A549 treated with CpdA at 1 μM for 4 hours (cell line): ENCODE data around the gene TMSB15B. TPM values are rescaled to one million over a fixed set of nuclear protein-coding genes. Genes with fewer than 3 reads are reported as not detected.

Source experiments
- total RNA-seq: library from RNA; stranded (reverse); fragments of 200-300 nt; extraction: Qiagen RNA extraction; gene quantifications from 5 replicates; pipeline ENCODE4 v1.2.3, GENCODE V29; 2022; ENCODE audit warnings: low read depth

The TMSB15B gene
- total RNA-seq = 4.3 to 8.0 TPM (median 5.9 TPM) in 5 replicates

GRCh38 chrX:103962411-103963278 is at the start of gene TMSB15B:
TSS of gene TMSB15B (plus strand) at chrX:103962627.

GRCh38 chrX:104013606-104014005 is 51.2 kb downstream of the TMSB15B start, which contains the start of gene H2BW1:
TSS of gene H2BW1 (minus strand) at chrX:104013708. CDS start at chrX:104013576, 132 bp downstream.

Other genes with a start within 250 kb of the TMSB15B start
- not detected in 5 replicates for gene PLP1, start 185.8 kb upstream of the TMSB15B start, total RNA-seq
- gene RAB9B, start 130.4 kb upstream of the TMSB15B start, total RNA-seq = 0.05 TPM in 3 of 5 replicates, not detected in the others
- not detected in 5 replicates for gene H2BW1, start 51.1 kb downstream of the TMSB15B start, total RNA-seq
- not detected in 5 replicates for gene H2BW2, start 77.3 kb downstream of the TMSB15B start, total RNA-seq
- gene TMSB15C, start 113.6 kb downstream of the TMSB15B start, total RNA-seq = 0.13 to 0.34 TPM (median 0.26 TPM) in 5 replicates
- 0.13 to 0.31 TPM (median 0.21 TPM) in 4 of 5 replicates, not detected in the other for gene ZCCHC18, start 149.9 kb downstream of the TMSB15B start, total RNA-seq
- gene SLC25A53, start 194.4 kb downstream of the TMSB15B start, total RNA-seq = 3.7 to 5.0 TPM (median 4.5 TPM) in 5 replicates
- gene FAM199X, start 203.8 kb downstream of the TMSB15B start, total RNA-seq = 13.9 to 17.8 TPM (median 16.7 TPM) in 5 replicates